HG02981 (cell line): ENCODE results near the gene PTBP2.

ENCODE experiments used
- ATAC-seq: cut with Tn5 transposase; IDR thresholded peaks from one replicate; pipeline ENCODE4 v1.9.1; 2021; ENCODE audit warnings: mild to moderate bottlenecking, moderate library complexity; ENCODE audit not compliant: unreplicated experiment

The PTBP2 gene, protein sequence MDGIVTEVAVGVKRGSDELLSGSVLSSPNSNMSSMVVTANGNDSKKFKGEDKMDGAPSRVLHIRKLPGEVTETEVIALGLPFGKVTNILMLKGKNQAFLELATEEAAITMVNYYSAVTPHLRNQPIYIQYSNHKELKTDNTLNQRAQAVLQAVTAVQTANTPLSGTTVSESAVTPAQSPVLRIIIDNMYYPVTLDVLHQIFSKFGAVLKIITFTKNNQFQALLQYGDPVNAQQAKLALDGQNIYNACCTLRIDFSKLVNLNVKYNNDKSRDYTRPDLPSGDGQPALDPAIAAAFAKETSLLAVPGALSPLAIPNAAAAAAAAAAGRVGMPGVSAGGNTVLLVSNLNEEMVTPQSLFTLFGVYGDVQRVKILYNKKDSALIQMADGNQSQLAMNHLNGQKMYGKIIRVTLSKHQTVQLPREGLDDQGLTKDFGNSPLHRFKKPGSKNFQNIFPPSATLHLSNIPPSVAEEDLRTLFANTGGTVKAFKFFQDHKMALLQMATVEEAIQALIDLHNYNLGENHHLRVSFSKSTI

GRCh38 chr1:96721416-96722160, at the start of gene PTBP2:
TSS of gene PTBP2 (plus strand) at chr1:96721784. CDS start at chr1:96721865, 81 bp downstream.
- peak; percentile 95 for ATAC-seq

DNA sequence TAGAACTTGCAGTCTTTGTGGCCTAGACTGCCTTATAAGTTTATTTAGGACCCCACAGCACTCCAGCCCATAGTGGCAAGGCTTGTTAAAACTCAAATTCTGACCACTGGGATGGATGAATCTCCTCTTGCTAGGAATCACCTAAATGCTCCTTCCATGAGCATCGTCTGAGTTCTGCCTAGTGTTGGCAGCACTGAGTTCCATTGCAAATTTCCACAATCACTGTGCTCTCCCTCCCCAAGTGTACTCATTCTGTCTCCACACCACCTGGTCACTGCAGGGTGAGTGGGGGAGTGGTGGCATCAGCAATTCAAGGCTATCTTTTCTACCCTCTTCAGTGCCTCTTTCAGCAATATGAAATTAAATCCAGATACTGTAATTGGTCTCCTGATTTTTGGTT, 46.7 kb upstream of the PTBP2 start:
- no peak for ATAC-seq

DNA sequence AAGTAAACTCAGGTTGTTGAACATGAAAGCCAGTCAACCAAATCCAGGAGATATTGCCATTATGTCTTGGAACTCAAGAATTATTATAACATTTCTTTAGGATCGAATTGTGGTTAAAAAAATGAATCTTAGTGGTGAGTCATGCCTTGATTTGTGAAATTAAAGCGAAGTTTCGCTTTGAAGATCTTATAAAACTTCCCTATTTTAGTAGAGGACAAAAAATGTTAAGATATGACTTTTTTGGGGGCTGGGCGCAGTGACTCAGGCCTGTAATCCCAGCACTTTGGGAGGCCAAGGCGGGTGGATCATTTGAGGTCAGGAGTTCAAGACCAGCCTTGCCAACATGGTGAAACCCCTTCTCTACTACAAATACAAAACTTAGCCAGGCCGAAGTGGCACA, 39.5 kb upstream of the PTBP2 start:
- ATAC-seq = no peak

DNA sequence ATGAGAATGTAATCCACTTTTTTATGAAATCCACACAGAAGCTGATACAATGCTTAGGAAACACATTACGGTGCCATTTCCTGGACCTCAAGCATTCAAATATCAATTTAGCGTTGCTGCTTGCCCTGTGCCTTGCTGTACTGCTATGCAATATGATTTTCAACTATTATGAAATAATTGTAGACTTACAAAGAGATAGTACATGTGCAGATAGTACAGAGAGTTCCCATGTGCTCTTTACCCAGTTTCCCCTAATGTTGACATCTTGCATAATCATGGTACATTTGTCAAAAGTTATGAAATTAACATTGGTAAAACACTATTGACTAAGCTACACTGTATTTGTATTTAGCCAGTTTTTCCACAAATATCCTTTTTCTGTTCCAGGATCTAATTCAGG, 37.7 kb upstream of the PTBP2 start:
- no peak for ATAC-seq

DNA sequence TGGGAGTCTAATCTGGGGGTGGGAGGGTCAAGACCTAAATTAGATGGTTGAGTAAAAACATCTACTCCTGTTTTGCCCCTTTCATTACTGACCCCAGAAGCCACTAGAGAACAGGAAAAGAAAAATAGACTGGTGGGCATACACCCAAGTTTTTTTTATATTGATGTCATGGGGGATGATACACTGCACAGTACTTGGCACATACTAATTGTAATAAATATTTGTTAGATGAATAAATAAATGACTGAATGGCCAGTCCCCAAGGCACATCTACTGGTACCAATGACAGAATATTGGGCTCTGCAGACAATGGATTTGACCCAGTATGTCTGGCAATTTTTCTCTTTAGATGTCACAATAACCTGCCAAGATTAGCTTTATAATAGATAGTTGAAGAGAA, 36.8 kb upstream of the PTBP2 start:
- no peak for ATAC-seq

GRCh38 chr1:96688767-96689166, 32.8 kb upstream of the PTBP2 start:
- no peak for ATAC-seq

DNA sequence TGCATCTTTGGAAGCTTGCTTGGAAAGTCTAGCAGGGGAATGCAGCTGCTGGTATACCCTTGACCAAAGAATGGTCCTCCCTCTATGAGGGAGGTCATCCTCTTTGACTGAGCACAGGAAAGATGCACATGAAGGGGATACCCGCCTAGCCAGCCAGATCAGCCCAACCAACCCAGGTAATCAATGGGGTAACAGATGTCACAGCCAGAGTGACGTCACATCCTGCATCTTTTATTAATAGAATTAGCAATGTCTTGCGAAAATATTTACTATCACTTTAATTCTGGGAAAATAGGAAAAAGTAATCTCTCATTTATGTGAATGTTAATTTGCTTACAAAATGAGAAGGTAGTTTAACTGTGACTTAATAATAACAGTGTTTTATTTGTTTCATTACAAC, 25.6 kb upstream of the PTBP2 start:
- no peak for ATAC-seq

GRCh38 chr1:96698342-96698983, 23.1 kb upstream of the PTBP2 start:
- no peak for ATAC-seq

DNA sequence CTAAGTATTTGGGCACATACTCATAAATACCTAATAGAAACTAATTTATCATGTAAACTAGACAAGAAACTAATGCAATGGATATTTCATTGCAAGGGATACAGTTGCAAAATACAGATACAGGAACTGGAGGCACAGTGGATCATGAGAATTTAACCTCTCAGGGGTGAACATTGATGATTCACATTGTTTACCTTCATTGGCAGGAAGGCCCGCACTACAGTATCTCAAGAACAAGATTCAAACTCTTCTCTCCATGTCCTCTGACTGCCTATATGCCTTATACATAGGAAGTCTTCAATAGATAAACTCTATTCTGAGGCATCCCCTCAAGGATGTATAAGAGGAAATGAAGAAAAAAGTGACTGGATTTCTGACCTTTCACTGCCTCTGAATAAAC, 18.4 kb upstream of the PTBP2 start:
- ATAC-seq = no peak

GRCh38 chr1:96707023-96707422, 14.6 kb upstream of the PTBP2 start:
- ATAC-seq = no peak

- no peak for ATAC-seq
Observed at GRCh38 chr1:96708482-96708881, 13.1 kb upstream of the PTBP2 start.

DNA sequence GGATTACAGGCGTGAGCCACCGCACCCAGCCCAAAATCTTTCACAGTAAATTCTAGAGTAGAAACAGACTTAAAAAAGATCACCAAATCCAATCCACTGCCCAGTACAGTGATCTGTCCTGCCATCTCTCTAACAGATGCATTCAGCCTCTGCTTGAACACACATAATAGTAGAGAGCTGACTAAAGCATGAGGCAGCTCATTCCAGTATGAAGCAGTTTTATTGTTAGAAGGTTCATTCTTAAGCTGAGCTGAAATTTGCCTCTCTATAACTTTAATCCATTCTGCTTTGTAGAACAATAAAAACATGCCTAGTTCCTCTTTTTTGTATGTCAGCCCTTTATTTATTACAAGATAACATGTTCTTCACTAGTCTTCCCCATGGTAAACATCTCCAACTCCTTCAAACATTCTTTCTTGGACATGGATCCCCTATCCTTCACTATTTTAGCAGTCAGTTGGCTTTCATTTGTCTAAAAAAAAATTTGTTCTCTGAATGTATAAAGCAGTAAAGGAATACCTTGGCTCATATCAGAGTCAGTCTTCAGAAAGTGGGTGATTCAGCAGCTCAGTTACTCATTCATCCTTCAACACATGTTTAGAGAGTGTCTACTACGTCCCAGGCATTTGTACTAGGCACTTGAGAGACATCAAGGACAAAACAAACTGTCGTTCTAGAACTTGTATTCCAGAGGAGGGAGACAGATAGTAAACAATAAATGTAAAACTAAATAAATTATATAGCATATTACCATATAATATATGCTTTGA, 10.7 kb upstream of the PTBP2 start:
- ATAC-seq = no peak

GRCh38 chr1:96713649-96714048, 7.9 kb upstream of the PTBP2 start:
- no peak for ATAC-seq

DNA sequence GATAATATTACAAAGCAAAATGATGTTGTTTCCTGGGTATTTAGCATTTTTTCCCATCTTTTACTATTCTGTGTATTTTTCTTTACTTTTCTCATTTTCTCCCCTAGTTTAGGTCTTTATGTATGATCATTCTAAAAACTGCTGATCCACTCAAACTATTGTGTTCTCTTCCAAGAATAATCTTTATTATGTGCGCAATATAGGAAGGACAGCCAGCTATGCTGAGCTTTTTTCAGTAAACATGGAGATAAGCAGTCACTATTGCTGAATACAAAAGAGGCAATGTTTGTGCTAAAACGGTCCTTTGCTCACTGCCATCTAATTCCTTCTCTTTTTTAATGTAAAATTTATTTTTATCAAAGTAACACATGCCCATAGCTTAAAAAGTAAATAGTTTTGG, 6.7 kb upstream of the PTBP2 start:
- ATAC-seq = no peak

GRCh38 chr1:96715482-96715881, 6.1 kb upstream of the PTBP2 start:
- no peak for ATAC-seq

- peak; percentile 11 for ATAC-seq
Observed at GRCh38 chr1:96721053-96721415, 550 bp upstream of the PTBP2 start.

- ATAC-seq = peak; percentile 43
Observed at GRCh38 chr1:96722161-96722922, 758 bp downstream of the PTBP2 start.

GRCh38 chr1:96722958-96723357, 1.4 kb downstream of the PTBP2 start:
- no peak for ATAC-seq

GRCh38 chr1:96723377-96723776, 1.8 kb downstream of the PTBP2 start:
- no peak for ATAC-seq

DNA sequence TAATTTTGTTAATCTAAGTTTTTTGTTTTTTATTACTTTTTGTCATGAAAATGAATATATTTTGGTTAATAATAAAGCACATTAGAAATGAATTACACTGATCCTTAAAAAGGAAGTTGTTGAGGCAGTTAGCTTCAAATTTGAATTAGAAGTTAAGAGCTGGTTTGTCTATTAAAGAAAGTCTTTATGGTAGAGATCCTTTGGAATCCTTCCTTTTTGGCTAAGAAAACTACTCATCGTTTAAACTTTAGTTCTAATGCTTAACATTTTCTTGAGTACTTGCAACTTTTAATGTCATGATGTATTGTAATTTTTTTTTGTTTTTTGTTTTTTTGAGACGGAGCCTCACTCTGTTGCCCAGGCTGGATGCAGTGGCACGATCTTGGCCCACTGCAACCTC, 2.4 kb downstream of the PTBP2 start:
- no peak for ATAC-seq
